ENCODE data around the gene GAMT. TPM values are rescaled to one million over a fixed set of nuclear protein-coding genes. Genes with fewer than 3 reads are reported as not detected.

Gene GAMT
- total and polyA plus RNA-seq, 2 donors (not counting 3 experiments of a cell fraction or from before 2014, with no cell fraction given), result 22.1 to 36.9 TPM

GRCh38 chr19:1382250-1382649 is 19.1 kb downstream of the GAMT start:
- intact Hi-C loops (cut with micrococcal nuclease), result loop anchor here (2.0 to 5.0 kb wide), 2 partner anchors 27 to 65 kb away; a partner anchor contains a TSS
- POLR2A ChIA-PET, result no interaction called here
- FAIRE-seq, result no peak

More at GRCh38 chr19:1382250-1382649, 19.1 kb downstream of the GAMT start:
- Histone ChIP-seq H3K4me2 (ENCODE audit: insufficient read depth, low read length) (no peak overlapping the region), H3K4me1 (ENCODE audit: control insufficient read depth, extremely low read depth, insufficient read depth, low read length) (peaks cover 7% of the 10 kb centered on the region), H3K9me3 (replicated peaks; ENCODE audit: control insufficient read depth, insufficient read depth, low read length) (no peaks in the 10 kb centered on the region), H3K36me3 (ENCODE audit: control insufficient read depth in 2 of 2, extremely low read depth in 1 of 2, insufficient read depth in 2 of 2, low read length in 2 of 2) (no peaks in the 10 kb centered on the region), H3K27ac (ENCODE audit: insufficient read depth, low read depth, low read length) (no peak overlapping the region), H3K4me3 (replicated peaks in 1 of 3; ENCODE audit: insufficient read depth in 1 of 3, low read depth in 1 of 3, low read length in 3 of 3) (no peak overlapping the region), H3K27me3 (ENCODE audit: control insufficient read depth in 2 of 2, insufficient read depth in 2 of 2, low read length in 2 of 2) (no peaks in the 10 kb centered on the region), H4K20me1 (replicated peaks; ENCODE audit: control insufficient read depth, extremely low read depth, insufficient read depth, low read length) (no peaks in the 10 kb centered on the region), H2AFZ (ENCODE audit: low read depth, low read length) (no peak overlapping the region), H3K9me1 (replicated peaks; ENCODE audit: control insufficient read depth, extremely low read depth, insufficient read depth, low read length) (no peaks in the 10 kb centered on the region), H3K9ac (replicated peaks; ENCODE audit: extremely low read depth, insufficient read depth, low read length) (no peak overlapping the region), H3K79me2 (ENCODE audit: control insufficient read depth, insufficient read depth, low read length) (peaks cover 10% of the 10 kb centered on the region)
- TF ChIP-seq MYC (IDR thresholded peaks at IDR 0.05; ENCODE audit: low read depth, low read length) (no peak), GATA2 (IDR thresholded peaks at IDR 0.05; ENCODE audit: insufficient read depth, insufficient read length, low read depth, low read length) (no peak), MAX (IDR thresholded peaks at IDR 0.05; ENCODE audit: insufficient read depth, insufficient read length) (no peak), FOS (IDR thresholded peaks at IDR 0.05; ENCODE audit: borderline replicate concordance, insufficient read depth, low read length) (no peak), EZH2 (IDR thresholded peaks at IDR 0.05; ENCODE audit: borderline replicate concordance, low read depth, low read length, severe bottlenecking) (no peak), JUN (IDR thresholded peaks at IDR 0.05; ENCODE audit: borderline replicate concordance, insufficient read depth, insufficient read length, low read depth) (no peak), CTCF (IDR thresholded peaks at IDR 0.05; ENCODE audit: extremely low read depth in 1 of 2, insufficient read depth in 1 of 2, low read depth in 1 of 2, low read length in 2 of 2) (no peak), POLR2AphosphoS5 (IDR thresholded peaks at IDR 0.05; ENCODE audit: insufficient read depth, low read depth, low read length) (no peak), POLR2A (IDR thresholded peaks at IDR 0.05; ENCODE audit: low read depth, low read length) (no peak)
- BruUV-seq (replicated peaks), result no TSS peak
- dilution Hi-C loops (cut with MboI; ENCODE audit: extremely low pct_ligation_motif_present, low sequenced_read_pairs), result no loop called here
- CTCF ChIA-PET, result interaction anchor here (0.8 to 3.4 kb wide), 4 partner anchors 18 to 103 kb away, joined by 3 to 13 read pairs (median 4); no protein-coding TSS in a partner anchor
- DNase-seq (ENCODE audit: low read depth, low spot score), result no peak
